Erythroblast (primary cell): ENCODE measurements around the gene SRRM4.

Experiments
- GATA1 ChIP-seq: IDR thresholded peaks from 2 replicates; pipeline ENCODE4 v1.6.1; 2011; ENCODE audit warnings: low read depth, mild to moderate bottlenecking, control low read depth, low read length, moderate library complexity
- POLR2A ChIP-seq: IDR thresholded peaks from 2 replicates; pipeline ENCODE4 v1.6.1; 2011; ENCODE audit warnings: mild to moderate bottlenecking, low read length

DNA sequence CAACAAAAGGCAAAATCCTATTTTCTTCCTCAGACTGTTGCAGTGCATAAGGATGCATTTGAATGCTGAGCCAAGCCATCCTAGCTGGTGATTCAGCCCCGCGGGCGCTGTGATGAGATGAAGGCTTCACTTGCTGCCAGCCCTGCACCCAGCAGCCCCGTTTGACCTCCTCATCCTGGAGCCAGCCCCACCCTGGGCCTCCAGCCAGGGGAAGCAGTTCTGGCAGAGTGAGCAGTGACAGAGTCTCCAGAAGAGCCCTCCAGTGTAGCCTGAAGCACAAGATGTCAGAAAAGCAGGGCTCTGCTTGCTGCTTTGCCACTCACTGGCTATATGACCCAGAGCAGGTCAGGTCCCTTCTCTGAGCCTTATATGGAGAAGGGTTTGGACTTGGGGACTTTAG lies 101.2 kb downstream of the SRRM4 start:
- TF ChIP-seq POLR2A: no peak
- no peak for TF ChIP-seq GATA1
